HG03432 (cell line): ENCODE results near the gene FSIP1.

ENCODE experiments used
- ATAC-seq: cut with Tn5 transposase; IDR thresholded peaks from one replicate; pipeline ENCODE4 v1.9.1; 2021; ENCODE audit warnings: mild to moderate bottlenecking, moderate library complexity; ENCODE audit not compliant: unreplicated experiment

FSIP1 gene

DNA sequence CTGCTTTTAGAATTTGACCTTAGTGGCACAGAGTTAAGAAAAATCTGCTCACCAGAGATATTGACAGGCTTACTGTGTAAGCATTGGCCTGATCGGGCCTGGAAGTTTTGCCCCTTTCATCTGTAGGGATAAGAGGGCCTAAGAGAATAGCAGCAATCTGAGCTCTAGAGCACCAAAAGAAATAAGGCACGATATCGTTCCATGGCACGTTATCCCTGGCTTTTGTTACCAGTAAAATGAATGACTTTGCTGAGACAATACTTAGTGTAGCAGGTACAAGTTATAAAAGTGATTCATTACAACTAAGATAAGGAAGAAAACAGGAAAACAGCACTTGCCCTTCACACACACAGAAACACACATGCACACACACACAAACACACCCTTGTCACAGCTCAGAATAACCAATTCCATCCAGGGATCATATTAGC lies 196.8 kb downstream of the FSIP1 start:
- no peak for ATAC-seq

DNA sequence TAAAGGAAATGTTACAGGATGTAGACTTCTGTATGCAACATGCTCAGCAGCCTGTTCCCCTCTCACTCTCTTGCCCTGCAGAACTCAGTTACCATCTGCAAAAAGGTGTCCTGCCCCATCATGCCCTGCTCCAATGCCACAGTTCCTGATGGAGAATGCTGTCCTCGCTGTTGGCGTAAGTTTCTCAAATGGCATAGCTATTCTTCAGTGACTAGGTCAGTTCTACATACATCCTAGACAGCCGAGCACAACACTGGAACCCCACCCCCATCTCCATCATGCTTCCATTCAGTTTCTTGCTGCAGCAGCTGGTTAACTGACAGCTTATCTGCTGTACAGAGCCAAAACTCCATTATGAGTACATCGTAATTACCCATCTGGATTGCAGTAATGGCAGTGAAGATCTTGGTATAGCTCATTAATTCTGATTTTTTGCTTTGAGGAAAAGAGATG lies 197.2 kb downstream of the FSIP1 start:
- no peak for ATAC-seq

DNA sequence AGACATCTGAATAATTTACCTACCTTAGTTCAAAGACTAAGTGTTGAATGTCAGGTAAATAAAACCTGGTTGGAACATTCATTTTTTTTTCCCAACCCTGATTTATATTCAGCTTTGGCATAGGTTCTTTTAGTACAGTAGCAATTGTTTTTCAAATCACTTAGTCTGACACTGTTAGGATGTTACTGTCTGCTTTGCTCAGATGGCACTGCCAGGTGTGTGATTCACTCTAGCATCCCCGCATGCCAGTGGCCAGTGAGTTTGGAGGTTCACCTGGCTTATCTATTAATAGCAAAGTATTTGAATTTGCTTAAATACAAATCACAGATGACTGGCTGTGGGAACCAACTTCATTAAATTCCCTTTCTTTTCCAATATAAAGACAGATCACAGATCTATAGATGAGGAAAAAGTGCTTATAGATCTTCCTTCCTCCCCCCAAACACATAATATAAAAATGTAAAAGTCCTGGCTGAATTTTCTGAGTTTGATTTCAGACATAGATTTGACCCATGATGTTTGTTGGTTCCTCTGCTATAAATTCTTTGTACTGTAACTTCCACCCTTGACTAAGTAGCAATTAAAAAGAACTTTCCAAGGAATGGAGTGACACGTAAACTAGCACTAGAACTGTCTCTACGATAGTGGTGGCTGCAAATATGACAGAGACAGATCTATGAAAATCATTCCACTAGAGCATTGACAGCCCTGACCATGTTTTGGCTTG lies 197.8 kb downstream of the FSIP1 start:
- ATAC-seq, result no peak

DNA sequence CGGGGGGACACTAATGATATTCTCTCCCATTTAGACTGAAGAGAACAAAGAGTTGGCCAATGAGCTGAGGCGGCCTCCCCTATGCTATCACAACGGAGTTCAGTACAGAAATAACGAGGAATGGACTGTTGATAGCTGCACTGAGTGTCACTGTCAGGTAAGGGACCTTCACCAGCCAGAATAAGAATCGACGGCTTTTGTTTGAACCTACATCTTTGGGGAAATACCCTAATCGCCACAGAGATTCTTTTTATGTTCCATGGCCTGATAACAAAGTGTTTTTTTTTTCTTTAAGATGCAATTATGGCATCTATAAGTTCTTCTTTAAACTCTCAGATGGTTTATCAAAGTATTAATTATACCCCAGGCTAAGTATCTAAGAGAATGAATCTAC lies 198.4 kb downstream of the FSIP1 start:
- no peak for ATAC-seq

DNA sequence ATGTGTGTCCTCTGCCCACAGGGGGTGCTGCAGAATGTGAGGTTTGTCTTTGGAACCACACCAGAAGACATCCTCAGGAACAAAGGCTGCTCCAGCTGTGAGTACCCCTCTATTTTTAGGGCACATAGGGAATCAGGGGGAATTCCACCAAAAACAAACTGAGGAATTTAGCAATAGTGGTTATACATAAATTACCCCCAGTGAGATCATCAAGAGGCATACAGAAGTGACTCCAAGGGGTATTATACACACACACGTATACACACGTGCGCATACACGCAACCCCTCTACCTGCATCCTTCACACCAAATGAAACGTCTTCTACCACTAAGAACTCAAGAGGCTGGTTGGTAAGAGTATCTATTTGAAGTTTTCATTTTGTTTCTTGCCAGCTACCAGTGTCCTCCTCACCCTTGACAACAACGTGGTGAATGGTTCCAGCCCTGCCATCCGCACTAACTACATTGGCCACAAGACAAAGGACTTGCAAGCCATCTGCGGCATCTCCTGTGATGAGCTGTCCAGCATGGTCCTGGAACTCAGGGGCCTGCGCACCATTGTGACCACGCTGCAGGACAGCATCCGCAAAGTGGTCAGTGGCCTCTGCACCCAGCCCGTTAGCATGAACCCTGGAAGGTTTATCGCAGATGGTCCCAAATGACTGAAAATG lies 198.9 kb downstream of the FSIP1 start:
- no peak for ATAC-seq

DNA sequence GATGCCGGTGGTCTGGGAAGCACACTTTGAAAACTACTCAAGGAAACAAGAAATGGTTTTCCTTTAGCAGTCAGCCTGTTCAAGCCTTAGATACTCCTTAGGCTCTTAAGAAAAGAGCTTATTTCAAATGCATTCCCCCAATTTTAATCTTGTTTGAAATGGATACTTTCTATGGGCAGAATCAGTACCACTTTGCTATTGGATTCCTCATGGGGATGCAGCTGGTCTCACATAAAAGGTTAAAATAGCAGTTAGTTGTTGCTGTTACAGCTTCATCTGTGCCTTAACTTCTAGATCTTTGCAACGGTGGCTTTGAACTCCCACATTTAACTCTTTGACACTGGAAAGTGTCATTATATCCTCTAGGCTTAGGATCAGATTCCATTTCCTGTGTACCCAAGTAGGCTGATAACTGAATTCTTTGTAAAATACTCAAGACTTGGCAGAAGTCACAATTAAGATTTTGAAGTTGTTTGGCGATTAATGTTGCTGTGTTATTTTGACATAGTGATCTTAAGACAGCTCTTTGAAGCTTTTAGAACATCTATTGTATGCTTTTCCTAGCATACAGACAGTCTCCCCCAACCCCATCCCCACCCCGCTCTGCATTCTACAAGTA lies 199.6 kb downstream of the FSIP1 start:
- no peak for ATAC-seq

DNA sequence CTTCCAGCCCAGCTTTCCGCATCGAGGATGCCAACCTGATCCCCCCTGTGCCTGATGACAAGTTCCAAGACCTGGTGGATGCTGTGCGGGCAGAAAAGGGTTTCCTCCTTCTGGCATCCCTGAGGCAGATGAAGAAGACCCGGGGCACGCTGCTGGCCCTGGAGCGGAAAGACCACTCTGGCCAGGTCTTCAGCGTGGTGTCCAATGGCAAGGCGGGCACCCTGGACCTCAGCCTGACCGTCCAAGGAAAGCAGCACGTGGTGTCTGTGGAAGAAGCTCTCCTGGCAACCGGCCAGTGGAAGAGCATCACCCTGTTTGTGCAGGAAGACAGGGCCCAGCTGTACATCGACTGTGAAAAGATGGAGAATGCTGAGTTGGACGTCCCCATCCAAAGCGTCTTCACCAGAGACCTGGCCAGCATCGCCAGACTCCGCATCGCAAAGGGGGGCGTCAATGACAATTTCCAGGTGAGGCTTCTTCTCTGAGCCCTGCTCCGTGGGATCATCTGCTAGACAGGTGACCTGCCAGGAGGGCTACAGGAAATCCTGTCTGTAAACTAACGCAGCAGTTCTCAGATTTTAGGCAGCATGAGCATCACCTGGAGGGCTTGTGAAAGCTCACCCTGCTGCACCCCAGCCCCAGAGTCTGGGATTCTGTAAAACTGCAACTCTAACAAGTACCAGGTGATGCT lies 200.2 kb downstream of the FSIP1 start:
- no peak for ATAC-seq

DNA sequence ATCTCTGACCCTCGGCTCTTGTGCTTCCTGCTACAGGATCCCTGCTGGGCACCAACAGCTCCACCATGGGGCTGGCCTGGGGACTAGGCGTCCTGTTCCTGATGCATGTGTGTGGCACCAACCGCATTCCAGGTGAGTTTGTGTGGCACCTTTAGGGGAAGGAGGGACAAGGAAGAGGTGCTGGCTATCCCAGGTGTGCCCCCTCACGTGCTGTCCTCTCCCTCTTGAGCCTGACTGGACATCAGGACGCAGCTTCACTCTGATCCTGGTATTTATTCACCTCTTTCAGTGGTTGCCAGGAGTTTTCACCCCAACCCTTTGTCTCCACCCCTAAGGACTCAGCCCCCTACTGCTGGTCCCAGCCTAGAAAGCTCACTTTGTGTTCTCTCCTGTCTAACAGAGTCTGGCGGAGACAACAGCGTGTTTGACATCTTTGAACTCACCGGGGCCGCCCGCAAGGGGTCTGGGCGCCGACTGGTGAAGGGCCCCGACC lies 200.8 kb downstream of the FSIP1 start:
- no peak for ATAC-seq

DNA sequence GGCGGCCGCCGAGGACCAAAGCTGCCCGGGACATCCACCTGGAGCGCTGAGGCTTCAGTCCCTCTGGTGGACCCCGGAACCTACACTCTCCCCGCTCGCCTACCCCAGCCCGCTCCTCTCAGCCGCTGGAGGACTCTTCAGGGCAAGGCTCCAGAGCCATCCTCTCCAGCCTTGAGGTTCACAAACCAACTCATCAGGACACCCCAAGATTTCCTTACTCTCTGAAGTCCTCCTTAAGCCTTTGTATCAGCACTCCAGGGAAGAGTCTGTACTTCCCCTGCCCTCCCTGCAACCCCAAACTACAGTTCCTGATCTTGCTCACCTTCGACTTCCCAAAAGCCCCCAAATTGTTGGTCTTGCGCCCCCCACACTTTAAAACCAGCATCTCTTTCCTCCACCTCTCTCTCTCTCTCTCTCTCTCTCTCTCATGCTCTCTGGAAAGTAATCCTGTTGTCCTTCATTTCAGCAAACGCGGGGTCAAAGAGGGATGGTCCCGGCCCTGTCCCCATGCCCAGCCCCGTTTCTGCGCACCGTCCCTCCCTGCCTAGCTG lies 201.3 kb downstream of the FSIP1 start:
- no peak for ATAC-seq

DNA sequence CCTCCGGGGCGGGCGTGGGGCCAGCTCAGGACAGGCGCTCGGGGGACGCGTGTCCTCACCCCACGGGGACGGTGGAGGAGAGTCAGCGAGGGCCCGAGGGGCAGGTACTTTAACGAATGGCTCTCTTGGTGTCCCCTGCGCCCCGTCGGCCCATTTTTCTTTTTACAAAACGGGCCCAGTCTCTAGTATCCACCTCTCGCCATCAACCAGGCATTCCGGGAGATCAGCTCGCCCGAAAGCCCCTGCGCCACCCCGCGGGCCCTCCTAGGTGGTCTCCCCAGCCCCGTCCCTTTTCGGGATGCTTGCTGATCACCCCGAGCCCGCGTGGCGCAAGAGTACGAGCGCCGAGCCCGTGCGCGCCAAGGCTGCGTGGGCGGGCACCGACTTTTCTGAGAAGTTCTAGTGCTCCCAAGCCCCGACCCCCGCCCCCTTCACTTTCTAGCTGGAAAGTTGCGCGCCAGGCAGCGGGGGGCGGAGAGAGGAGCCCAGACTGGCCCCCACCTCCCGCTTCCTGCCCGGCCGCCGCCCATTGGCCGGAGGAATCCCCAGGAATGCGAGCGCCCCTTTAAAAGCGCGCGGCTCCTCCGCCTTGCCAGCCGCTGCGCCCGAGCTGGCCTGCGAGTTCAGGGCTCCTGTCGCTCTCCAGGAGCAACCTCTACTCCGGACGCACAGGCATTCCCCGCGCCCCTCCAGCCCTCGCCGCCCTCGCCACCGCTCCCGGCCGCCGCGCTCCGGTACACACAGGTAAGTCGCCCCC lies 202.0 kb downstream of the FSIP1 start, which contains the start of gene THBS1:
Gene THBS1 (plus strand): TSS at position 595 of the 757 bp plus-strand sequence. CDS start 779 bp downstream, outside the sequence.
- ATAC-seq, result peak; percentile 23

DNA sequence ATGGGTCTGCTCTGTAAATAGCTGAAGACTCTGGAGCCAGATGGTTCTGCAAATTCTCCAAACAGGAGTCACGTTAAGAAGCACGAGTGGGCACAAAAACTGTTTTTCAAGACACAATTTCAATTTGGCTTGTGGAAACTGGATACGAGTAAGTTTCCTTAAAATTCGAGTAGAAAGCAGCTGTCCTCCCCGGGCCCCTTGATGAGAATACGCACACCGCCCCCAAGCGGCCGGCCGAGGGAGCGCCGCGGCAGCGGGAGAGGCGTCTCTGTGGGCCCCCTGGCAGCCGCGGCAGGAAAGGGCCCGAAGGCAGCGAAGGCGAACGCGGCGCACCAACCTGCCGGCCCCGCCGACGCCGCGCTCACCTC lies 202.5 kb downstream of the FSIP1 start:
- ATAC-seq, result peak; percentile 90

DNA sequence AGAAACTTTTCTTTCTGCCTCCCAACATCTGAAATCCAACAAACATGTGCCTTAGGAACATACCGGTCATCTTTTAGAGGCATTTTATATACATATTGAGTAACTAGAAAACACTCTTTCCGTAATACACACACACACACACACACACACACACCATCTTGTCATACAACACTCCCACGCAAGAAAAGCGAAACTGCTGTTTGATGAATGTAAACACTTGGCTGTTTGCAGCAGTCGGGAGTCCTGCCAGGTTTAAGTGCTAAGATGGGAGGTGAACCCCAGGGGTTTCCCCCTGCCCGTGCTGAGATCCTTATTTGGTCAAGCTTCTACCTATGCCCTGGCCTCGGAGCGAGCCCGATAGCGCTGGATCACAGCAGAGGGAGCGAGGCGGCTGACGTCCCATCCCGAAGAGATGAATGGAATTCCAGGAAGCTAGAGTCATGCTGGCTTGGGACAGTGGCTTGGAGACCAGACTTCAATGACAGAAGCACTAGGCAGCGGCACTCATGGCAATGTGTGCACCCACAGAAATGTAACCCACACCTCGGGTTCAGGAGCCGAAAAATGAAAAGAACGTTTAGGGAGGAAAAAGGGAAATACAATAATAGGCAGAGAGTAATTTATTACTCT lies 203.0 kb downstream of the FSIP1 start:
- ATAC-seq, result no peak

DNA sequence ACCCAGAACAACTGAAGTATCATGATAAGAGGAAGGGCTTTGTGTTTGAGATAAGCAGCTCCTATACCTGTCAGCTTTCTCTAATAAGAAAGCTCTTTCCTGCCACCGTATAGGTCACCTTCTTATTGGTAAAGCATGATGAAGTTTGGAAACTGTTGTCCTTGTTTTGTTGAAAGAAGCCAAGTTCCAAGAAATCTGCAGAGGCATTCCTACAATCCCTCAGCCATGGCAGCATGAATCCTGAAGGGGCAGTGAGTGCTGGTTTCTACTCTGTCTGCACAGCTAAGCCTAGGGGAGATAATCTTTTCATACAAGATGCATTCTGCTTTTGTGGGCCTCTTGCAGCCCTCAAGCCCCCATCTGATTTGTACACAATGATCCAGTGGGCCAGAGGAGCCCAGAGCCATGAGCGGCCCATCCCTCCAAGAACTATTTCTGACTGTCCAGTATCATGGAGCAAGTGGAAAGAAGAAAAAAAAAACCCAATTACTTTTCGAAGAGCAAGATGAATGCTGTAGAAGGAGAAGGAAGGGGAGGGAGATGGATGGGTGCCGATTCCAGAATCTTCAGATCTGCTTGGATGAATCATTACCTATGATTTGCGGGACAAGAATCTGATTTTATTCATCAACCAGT lies 203.7 kb downstream of the FSIP1 start:
- ATAC-seq, result no peak

DNA sequence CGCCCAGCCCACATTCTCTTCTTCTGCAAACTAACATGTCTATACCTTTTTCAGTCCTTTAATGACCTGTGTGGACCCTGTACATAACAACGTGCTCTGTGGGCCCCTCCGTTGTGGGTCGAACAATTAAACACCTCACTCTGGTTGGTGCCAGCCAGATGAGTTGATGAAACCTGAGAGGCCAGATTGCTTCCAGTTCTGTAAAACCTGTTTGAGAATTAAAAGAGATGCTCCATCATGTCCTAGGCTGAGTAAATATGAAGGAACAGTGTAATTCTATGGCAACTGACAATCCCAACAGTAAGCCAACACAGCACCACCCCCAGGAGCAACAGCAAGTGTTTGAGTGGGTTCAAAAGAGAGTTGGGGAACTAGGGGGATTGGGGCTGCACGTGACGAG lies 207.5 kb downstream of the FSIP1 start:
- ATAC-seq, result no peak

DNA sequence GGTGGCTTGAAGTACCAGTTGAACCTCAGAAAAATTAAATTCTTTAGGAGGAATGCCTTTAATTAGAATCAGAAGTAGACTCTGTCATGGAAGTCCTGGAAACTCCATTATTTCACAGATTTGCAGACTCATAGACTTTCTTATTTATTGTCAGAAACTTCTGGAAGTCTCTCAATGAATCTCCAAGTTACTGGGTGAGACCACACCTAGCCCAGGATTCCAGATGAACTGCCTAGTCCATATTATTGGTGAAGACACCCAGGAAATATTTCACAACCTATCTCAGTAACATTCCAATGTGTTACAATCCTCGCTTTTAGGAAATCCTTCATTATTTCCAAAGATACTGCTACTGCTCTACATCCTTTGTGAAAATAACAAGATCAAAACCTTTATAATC lies 208.2 kb downstream of the FSIP1 start:
- no peak for ATAC-seq

DNA sequence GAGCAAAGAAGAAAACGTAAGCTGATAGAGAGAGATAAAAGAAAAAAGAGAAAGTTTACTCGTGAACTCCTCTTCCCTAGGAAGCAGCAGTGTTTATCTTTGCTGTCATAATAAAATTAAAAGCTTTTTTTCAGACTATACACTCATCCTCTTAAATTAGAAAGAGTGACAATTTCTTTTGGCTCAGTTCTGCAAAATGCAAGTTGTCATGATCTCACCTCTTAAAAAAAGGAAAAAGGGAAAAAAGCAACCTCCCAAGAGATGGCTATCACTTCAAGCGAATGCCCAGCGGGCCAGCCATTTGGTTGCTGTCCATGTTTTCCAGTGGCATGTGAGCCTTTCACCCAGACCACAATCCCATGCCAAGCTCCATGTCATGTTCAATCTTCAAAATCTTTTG lies 208.8 kb downstream of the FSIP1 start:
- no peak for ATAC-seq

DNA sequence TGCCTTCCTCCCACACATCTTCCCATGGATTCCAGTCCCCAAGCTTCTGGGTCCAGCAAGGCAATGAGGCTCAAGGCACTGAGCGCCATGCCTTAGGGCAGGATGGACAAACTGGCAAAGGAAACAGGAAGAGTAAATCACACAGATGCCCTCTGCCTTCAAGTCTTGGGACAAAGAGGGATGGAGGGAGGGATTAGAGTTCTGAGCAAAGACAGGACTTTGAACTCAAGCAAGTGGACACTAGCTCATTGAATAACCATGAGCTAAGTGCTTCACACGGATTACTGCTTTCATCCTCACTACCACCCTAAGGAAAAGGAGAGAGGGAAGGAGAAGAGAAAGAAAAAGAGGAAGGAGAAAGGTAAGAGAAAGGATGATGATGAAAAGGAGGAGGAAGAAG lies 209.4 kb downstream of the FSIP1 start:
- ATAC-seq, result no peak

DNA sequence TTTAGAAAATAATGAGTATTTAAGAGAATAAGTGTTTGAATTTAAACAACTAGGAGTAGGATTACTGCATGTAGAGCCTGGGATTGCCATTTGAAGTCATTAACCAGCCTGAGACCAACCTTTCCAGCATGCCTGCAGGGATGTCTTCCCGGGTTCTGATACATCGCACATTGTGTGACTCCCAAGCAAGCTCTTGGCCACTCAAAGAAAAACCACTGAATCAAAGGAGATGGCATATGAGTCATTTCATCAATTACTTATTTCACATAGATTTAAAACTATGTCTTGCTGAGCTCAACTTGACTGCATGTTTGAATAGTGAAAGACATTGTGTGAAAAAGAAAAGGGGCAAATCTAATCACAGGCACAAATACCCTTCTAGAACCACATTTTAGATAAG lies 216.8 kb downstream of the FSIP1 start:
- ATAC-seq, result no peak

DNA sequence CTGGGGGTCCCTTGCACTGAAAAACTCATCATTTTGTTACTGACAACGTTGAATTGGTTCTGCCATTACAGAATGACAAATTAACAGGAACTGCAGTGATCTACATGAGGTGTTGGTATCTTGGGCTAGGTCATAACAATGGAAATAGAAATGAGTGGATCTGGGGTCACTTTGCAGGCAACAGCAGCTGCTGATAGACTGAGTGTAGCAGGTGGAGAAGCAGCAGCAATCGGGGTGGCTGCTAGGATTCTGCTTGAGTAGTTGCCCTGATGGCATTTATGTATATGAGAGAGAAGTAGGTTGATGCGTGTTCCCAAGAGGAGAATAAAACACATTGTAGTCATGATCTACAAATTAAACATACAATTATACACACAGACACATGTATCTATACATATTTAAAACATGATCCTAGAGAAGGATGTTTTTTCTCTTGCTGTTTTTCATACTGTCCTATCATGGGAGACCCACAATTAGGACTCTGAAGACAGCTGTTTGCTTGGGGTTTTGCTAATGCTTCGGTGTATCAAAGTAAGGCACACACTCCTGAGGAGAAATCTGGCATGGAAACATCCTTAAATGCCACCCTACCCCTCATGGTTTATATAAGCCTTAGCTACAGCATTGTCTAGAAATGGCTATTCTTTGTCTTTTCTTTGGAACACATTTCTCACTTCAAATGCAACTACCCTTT lies 217.5 kb downstream of the FSIP1 start:
- no peak for ATAC-seq
